Testis (tissue), 2 donors: ENCODE results near the gene EIF5AL1.

Experiments
- CTCF ChIP-seq, 3 experiments: fragments of 450-650 bp in 2 of 3; fragments of 200-600 bp in 1 of 3; sonication (generic) in 1 of 3; IDR thresholded peaks; one replicate each; pipeline ENCODE4 v1.5.1; 2016 to 2019; ENCODE audit warnings: antibody characterized with exemption in 3 of 3, mild to moderate bottlenecking in 2 of 3, moderate library complexity in 1 of 3
- POLR2A ChIP-seq: fragments of 450-650 bp; IDR thresholded peaks from one replicate; pipeline ENCODE4 v1.6.1; 2017; ENCODE audit warnings: antibody characterized with exemption, mild to moderate bottlenecking, moderate library complexity

- TF ChIP-seq POLR2A (no peak), CTCF (IDR thresholded peaks at IDR 0.05) (no peak)
Measured at GRCh38 chr10:79560160-79560709, 47.9 kb downstream of the EIF5AL1 start, which contains the start of gene SFTPA2.
